ENCODE data around the gene ELL2. TPM values are rescaled to one million over a fixed set of nuclear protein-coding genes. Genes with fewer than 3 reads are reported as not detected.
A peak's percentile ranks its signal among the peaks of the same experiment; 100 is the strongest.

The ELL2 gene
- total and polyA plus RNA-seq, 2 of the 13 experiments (the other 11 are each of a cell fraction or from before 2014, with no cell fraction given): 78.9 to 97.1 TPM

DNA sequence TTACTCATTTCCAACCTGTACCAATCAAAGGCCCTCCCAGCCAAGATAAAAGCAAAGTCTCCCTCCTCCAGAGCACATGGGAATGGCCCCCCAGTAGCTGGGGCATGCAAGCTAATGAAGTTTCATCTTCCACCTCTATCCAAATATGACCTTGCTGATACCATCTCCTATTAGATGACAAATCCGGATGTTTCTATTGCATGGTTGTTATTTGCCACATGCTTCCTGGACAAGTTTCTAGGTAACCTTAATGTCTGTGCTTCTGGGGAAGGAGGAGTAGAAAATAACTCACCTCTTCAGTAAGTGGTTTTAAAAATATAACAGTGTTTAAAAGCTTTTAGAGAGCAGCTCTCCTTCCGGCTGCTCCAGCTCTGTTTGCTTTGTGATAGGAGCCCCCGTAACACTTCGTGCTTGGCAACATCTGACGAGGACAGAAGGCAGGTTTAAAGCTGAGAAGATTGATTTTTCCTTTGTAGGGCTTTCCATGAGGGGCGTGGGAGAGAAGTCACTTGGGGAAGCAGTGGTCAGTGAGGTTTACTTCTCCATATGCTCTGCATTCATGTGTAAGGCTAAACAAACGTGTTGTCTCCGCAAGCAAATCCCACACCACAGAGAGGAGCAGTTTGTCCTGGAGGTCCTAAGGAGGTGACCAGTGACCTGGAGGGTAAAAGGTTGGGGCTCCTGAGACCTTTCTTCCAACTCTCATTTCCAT is 98.8 kb downstream of the ELL2 start (continued):
- TF ChIP-seq HNF1B (CRISPR knock-in tag; IDR thresholded peaks at IDR 0.05): no peak
- TF ChIP-seq ZNF660 (CRISPR knock-in tag; IDR thresholded peaks at IDR 0.05; ENCODE audit: borderline replicate concordance, low read depth): no peak
- no peak for TF ChIP-seq TMF1 (CRISPR knock-in tag; IDR thresholded peaks at IDR 0.05; ENCODE audit: low read depth)
- TF ChIP-seq, protein P1, sequence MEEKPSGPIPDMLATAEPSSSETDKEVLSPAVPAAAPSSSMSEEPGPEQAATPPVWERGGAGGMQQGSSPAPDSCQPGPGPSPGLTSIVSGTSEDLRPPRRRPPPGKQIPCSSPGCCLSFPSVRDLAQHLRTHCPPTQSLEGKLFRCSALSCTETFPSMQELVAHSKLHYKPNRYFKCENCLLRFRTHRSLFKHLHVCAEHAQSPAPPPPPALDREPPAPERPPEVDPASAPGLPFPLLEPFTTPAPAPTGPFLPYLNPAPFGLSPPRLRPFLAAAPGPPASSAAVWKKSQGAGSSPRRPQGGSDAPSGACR (CRISPR knock-in tag; IDR thresholded peaks at IDR 0.05): 0 out of 2 replicates have a peak, but pooled peaks have one; percentile 20
- TF ChIP-seq CBX5 (CRISPR knock-in tag; IDR thresholded peaks at IDR 0.05; ENCODE audit: borderline replicate concordance): no peak
- TF ChIP-seq LBX2 (CRISPR knock-in tag; IDR thresholded peaks at IDR 0.05; ENCODE audit: borderline replicate concordance): no peak
- no peak for TF ChIP-seq NR1H2 (CRISPR knock-in tag; IDR thresholded peaks at IDR 0.05; ENCODE audit: borderline replicate concordance, low read depth)
- no peak for TF ChIP-seq ATF7-NPFF (CRISPR knock-in tag; IDR thresholded peaks at IDR 0.05; ENCODE audit: low read depth)
- TF ChIP-seq ZNF569 (CRISPR knock-in tag; IDR thresholded peaks at IDR 0.05; ENCODE audit: borderline replicate concordance): no peak
- no peak for TF ChIP-seq ZNF136 (CRISPR knock-in tag; IDR thresholded peaks at IDR 0.05; ENCODE audit: low read depth)
- TF ChIP-seq, protein P2, sequence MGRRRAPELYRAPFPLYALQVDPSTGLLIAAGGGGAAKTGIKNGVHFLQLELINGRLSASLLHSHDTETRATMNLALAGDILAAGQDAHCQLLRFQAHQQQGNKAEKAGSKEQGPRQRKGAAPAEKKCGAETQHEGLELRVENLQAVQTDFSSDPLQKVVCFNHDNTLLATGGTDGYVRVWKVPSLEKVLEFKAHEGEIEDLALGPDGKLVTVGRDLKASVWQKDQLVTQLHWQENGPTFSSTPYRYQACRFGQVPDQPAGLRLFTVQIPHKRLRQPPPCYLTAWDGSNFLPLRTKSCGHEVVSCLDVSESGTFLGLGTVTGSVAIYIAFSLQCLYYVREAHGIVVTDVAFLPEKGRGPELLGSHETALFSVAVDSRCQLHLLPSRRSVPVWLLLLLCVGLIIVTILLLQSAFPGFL (CRISPR knock-in tag; IDR thresholded peaks at IDR 0.05): no peak
- no peak for TF ChIP-seq GABPB1 (CRISPR knock-in tag; IDR thresholded peaks at IDR 0.05)
- TF ChIP-seq ATAD3A (CRISPR knock-in tag; IDR thresholded peaks at IDR 0.05): no peak
- TF ChIP-seq, protein P3, sequence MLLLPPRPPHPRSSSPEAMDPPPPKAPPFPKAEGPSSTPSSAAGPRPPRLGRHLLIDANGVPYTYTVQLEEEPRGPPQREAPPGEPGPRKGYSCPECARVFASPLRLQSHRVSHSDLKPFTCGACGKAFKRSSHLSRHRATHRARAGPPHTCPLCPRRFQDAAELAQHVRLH (CRISPR knock-in tag; IDR thresholded peaks at IDR 0.05; ENCODE audit: borderline replicate concordance, low read depth): no peak
- TF ChIP-seq ZNF24 (IDR thresholded peaks at IDR 0.05): no peak
- 0 out of 2 replicates have a peak, but pooled peaks have one; percentile 15 for TF ChIP-seq STAG1 (CRISPR knock-in tag; IDR thresholded peaks at IDR 0.05)
- TF ChIP-seq ZC3H4 (CRISPR knock-in tag; IDR thresholded peaks at IDR 0.05; ENCODE audit: borderline replicate concordance): no peak
- no peak for TF ChIP-seq PAWR (CRISPR knock-in tag; IDR thresholded peaks at IDR 0.05; ENCODE audit: borderline replicate concordance)
- no peak for TF ChIP-seq U2AF1 (optimal IDR thresholded peaks at IDR 0.05; ENCODE audit: low read depth, low read length)
- TF ChIP-seq ZNF496 (CRISPR knock-in tag; IDR thresholded peaks at IDR 0.05; ENCODE audit: insufficient replicate concordance): no peak
- TF ChIP-seq ZNF672 (CRISPR knock-in tag; IDR thresholded peaks at IDR 0.05): no peak
- no peak for TF ChIP-seq ZNF605 (CRISPR knock-in tag; IDR thresholded peaks at IDR 0.05)
- TF ChIP-seq MXD4 (CRISPR knock-in tag; IDR thresholded peaks at IDR 0.05): peak; percentile 33; the same call in 1 of the 2 replicates
- no peak for TF ChIP-seq HCFC1 (IDR thresholded peaks at IDR 0.05; ENCODE audit: low read depth, low read length)
- TF ChIP-seq, protein P4, sequence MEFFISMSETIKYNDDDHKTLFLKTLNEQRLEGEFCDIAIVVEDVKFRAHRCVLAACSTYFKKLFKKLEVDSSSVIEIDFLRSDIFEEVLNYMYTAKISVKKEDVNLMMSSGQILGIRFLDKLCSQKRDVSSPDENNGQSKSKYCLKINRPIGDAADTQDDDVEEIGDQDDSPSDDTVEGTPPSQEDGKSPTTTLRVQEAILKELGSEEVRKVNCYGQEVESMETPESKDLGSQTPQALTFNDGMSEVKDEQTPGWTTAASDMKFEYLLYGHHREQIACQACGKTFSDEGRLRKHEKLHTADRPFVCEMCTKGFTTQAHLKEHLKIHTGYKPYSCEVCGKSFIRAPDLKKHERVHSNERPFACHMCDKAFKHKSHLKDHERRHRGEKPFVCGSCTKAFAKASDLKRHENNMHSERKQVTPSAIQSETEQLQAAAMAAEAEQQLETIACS (CRISPR knock-in tag; IDR thresholded peaks at IDR 0.05): no peak

All from HepG2 (cell line).